Trophoblast cell (in vitro differentiated cells and primary cell): ENCODE results near the gene MACROD2.
A peak's percentile ranks its signal among the peaks of the same experiment; 100 is the strongest.
"Not testable (repeated sequence)": the region's sequence is repeated elsewhere in the genome, so short reads cannot be mapped to it uniquely, and the experiment has no call there.

ENCODE experiments used
- DNase-seq, 2 donors: peaks; one replicate each; pipeline ENCODE4 v3.0.0-alpha.2; 2016
- H2AFZ ChIP-seq: 2 replicates; pipeline ENCODE4 v1.6.1; 2013; ENCODE audit warnings: low read length, moderate library complexity, mild to moderate bottlenecking; ENCODE audit not compliant: insufficient read depth, poor library complexity
- H2AK5ac ChIP-seq: 2 replicates; pipeline ENCODE4 v1.6.1; 2013; ENCODE audit warnings: mild to moderate bottlenecking, low read length
- H2BK120ac ChIP-seq: 2 replicates; pipeline ENCODE4 v1.6.1; 2013; ENCODE audit warnings: low read length, mild to moderate bottlenecking, moderate library complexity; ENCODE audit not compliant: insufficient read depth, poor library complexity
- H2BK12ac ChIP-seq: 2 replicates; pipeline ENCODE4 v1.6.1; 2013; ENCODE audit warnings: mild to moderate bottlenecking, low read length, moderate library complexity
- H2BK5ac ChIP-seq: 2 replicates; pipeline ENCODE4 v1.6.1; 2013; ENCODE audit warnings: low read length, low read depth, moderate library complexity, mild to moderate bottlenecking; ENCODE audit not compliant: poor library complexity
- H3K14ac ChIP-seq: 2 replicates; pipeline ENCODE4 v1.6.1; 2013; ENCODE audit warnings: mild to moderate bottlenecking, low read length
- H3K18ac ChIP-seq: 2 replicates; pipeline ENCODE4 v1.6.1; 2013; ENCODE audit warnings: mild to moderate bottlenecking, low read length
- H3K23ac ChIP-seq: 2 replicates; pipeline ENCODE4 v1.6.1; 2013; ENCODE audit warnings: low read length
- H3K27ac ChIP-seq: 2 replicates; pipeline ENCODE4 v1.5.1; 2013; ENCODE audit warnings: low read depth, mild to moderate bottlenecking, inconsistent platforms, low read length, moderate library complexity
- H3K27me3 ChIP-seq: 2 replicates; pipeline ENCODE4 v1.6.1; 2013; ENCODE audit warnings: inconsistent platforms, mild to moderate bottlenecking, low read length, moderate library complexity; ENCODE audit not compliant: insufficient read depth
- H3K36me3 ChIP-seq, 2 experiments: 1 replicate in 1 of 2; 2 replicates in 1 of 2; pipeline ENCODE4 v1.6.1; 2013; ENCODE audit warnings: low read length in 2 of 2, mild to moderate bottlenecking in 2 of 2, moderate library complexity in 1 of 2; ENCODE audit not compliant: insufficient read depth in 2 of 2, control insufficient read depth in 1 of 2
- H3K4ac ChIP-seq: 2 replicates; pipeline ENCODE4 v1.6.1; 2013; ENCODE audit warnings: low read depth, mild to moderate bottlenecking, low read length, moderate library complexity
- H3K4me1 ChIP-seq, 2 experiments: 1 replicate in 1 of 2; 2 replicates in 1 of 2; pipeline ENCODE4 v1.6.1; 2013; ENCODE audit warnings: low read length in 2 of 2, mild to moderate bottlenecking in 2 of 2, moderate library complexity in 1 of 2; ENCODE audit not compliant: insufficient read depth in 2 of 2, control insufficient read depth in 1 of 2
- H3K4me2 ChIP-seq: 2 replicates; pipeline ENCODE4 v1.6.1; 2013; ENCODE audit warnings: inconsistent platforms, mild to moderate bottlenecking, low read length, moderate library complexity
- H3K4me3 ChIP-seq: 2 replicates; pipeline ENCODE4 v1.5.1; 2013; ENCODE audit warnings: mild to moderate bottlenecking, low read depth, low read length, inconsistent platforms
- H3K79me1 ChIP-seq: one replicate; pipeline ENCODE4 v1.6.1; 2013; ENCODE audit warnings: low read length
- H3K79me2 ChIP-seq: 2 replicates; pipeline ENCODE4 v1.6.1; 2013; ENCODE audit warnings: low read length, mild to moderate bottlenecking; ENCODE audit not compliant: control insufficient read depth, insufficient read depth, poor library complexity
- H3K9ac ChIP-seq: 2 replicates; pipeline ENCODE4 v1.6.1; 2013; ENCODE audit warnings: mild to moderate bottlenecking, low read length
- H3K9me3 ChIP-seq: 2 replicates; pipeline ENCODE4 v1.6.1; 2013; ENCODE audit warnings: low read depth, mild to moderate bottlenecking, control low read depth, inconsistent platforms, low read length; ENCODE audit not compliant: insufficient read depth
- H4K12ac ChIP-seq: 2 replicates; pipeline ENCODE4 v1.6.1; 2013; ENCODE audit warnings: low read depth, mild to moderate bottlenecking, low read length, moderate library complexity
- H4K8ac ChIP-seq: 2 replicates; pipeline ENCODE4 v1.6.1; 2013; ENCODE audit warnings: low read depth, mild to moderate bottlenecking, low read length, moderate library complexity
- H4K91ac ChIP-seq: one replicate; pipeline ENCODE4 v1.6.1; 2013; ENCODE audit warnings: low read depth, mild to moderate bottlenecking, low read length, moderate library complexity
- WGBS: extraction: QIAGEN DNeasy Blood & Tissue Kit; methylation state at CpG from one replicate; pipeline ENCODE4 v1.1.7; 2013; ENCODE audit warnings: missing lambda C conversion rate; ENCODE audit not compliant: insufficient read length, insufficient coverage; ENCODE audit errors: extremely low coverage; 5-methylcytosine and 5-hydroxymethylcytosine counted together

The MACROD2 gene

GRCh38 chr20:15977758-15978157 lies 1982.4 kb downstream of the MACROD2 start:
- Histone ChIP-seq H2BK120ac (no peak overlapping the region), H3K9ac (no peak overlapping the region), H3K27me3 (no peaks in the 10 kb centered on the region), H3K14ac (no peak overlapping the region), H3K4me2 (no peak overlapping the region), H4K8ac (no peak overlapping the region), H3K4ac (no peak overlapping the region), H3K4me1 (peaks cover 0 to 2% of the 10 kb centered on the region in 2 experiments), H4K91ac (no peak overlapping the region), H3K36me3 (no peaks in the 10 kb centered on the region), H2AFZ (no peak overlapping the region), H3K23ac (no peak overlapping the region), H2BK12ac (no peak overlapping the region), H4K12ac (no peak overlapping the region), H3K27ac (no peak overlapping the region), H2BK5ac (no peak overlapping the region), H3K79me1 (no peaks in the 10 kb centered on the region), H3K79me2 (no peaks in the 10 kb centered on the region), H3K4me3 (no peak overlapping the region), H3K18ac (no peak overlapping the region), H3K9me3 (no peaks in the 10 kb centered on the region), H2AK5ac (no peak overlapping the region)
- no CpG with 5 or more reads among the region's 1 CpG for WGBS
- DNase-seq: no peak

DNA sequence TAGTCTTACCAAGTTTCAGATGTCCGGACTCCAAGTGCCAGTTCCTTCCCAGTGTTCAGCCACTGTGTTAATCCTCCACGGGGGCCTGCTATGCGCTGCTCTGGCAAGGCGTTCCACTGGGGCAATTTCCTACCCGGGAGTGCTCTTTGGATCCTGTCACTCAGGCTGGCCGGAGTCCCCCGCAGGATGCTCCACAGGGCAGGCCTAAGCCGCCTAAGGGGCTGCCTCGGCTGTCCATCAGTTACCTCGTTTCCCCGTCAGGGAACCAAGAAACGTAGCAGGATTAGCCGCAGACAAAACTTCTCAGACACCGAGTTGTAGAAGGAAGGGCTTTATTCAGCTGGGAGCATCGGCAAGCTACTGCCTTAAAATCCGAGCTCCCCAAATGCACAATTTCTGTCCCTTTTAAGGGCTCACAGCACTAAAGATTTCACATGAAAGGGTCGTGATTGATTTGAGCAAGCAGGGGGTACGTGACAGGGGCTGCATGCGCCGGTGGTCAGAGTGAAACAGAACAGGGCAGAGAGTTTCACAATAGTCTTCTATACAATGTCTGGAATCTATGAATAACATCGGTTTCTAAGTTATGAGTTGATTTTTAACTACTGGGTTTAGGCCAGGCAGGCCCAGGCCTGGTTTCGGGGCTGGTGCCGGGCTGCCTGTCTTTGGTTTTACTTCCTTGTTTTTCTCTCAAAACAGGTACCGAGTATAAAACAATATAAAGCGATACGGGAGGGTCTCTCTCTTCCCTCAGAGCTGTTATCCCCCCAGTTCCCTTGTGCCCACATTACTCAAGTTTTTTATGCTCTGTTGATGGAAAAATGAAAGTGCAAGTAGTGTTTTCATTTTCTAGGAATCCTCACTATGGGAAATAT lies 1990.4 kb downstream of the MACROD2 start:
- H2BK12ac ChIP-seq, H3K9ac ChIP-seq, H3K4me2 ChIP-seq, DNase-seq, H2AFZ ChIP-seq, H3K4me3 ChIP-seq, H4K8ac ChIP-seq, H3K23ac ChIP-seq, H3K36me3 ChIP-seq, H3K27me3 ChIP-seq, H2BK120ac ChIP-seq, H3K18ac ChIP-seq, H2BK5ac ChIP-seq, H4K91ac ChIP-seq, H3K4ac ChIP-seq, H3K4me1 ChIP-seq, H4K12ac ChIP-seq, H2AK5ac ChIP-seq, H3K27ac ChIP-seq, H3K14ac ChIP-seq, H3K9me3 ChIP-seq, H3K79me1 ChIP-seq, H3K79me2 ChIP-seq: not testable (repeated sequence)
- WGBS: no CpG with 5 or more reads among the region's 26 CpGs

DNA sequence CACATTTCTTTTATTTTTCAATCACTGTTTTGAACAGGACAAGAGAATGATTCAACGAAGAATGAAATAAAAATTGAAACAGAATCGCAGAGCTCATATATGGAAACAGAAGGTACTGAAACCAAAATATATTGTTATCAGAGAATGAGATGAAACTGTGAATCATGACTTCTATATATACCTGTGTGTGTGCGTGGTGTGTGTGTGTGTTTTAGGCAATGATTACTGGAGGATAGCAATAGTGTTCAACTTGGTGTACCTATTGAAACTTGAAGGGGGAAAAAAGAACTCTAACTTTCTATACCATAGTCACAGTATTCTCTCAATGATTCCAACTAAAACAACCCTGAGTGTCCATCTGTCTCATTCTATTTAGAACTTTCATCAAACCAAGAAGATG lies 1991.4 kb downstream of the MACROD2 start:
- Histone ChIP-seq H3K27ac (no peak overlapping the region), H3K4me2 (no peak overlapping the region), H3K18ac (no peak overlapping the region), H3K23ac (no peak overlapping the region), H3K27me3 (no peaks in the 10 kb centered on the region), H4K12ac (no peak overlapping the region), H3K4me1 (no peaks in the 10 kb centered on the region), H2AK5ac (no peak overlapping the region), H3K9me3 (no peaks in the 10 kb centered on the region), H3K14ac (no peak overlapping the region), H3K79me1 (no peaks in the 10 kb centered on the region), H2AFZ (no peak overlapping the region), H3K4ac (no peak overlapping the region), H3K36me3 (no peaks in the 10 kb centered on the region), H2BK120ac (no peak overlapping the region), H4K91ac (no peak overlapping the region), H3K9ac (no peak overlapping the region), H4K8ac (no peak overlapping the region), H2BK12ac (no peak overlapping the region), H3K4me3 (no peak overlapping the region), H2BK5ac (no peak overlapping the region), H3K79me2 (no peaks in the 10 kb centered on the region)
- WGBS: no CpG with 5 or more reads among the region's 3 CpGs
- DNase-seq: no peak

- H2AFZ ChIP-seq: no peak overlapping the region
- no peak overlapping the region for H3K18ac ChIP-seq
- no peaks in the 10 kb centered on the region for H3K27me3 ChIP-seq
- H3K79me2 ChIP-seq: no peaks in the 10 kb centered on the region
- no peak overlapping the region for H3K23ac ChIP-seq
- H3K4me1 ChIP-seq: no peaks in the 10 kb centered on the region
- H2BK12ac ChIP-seq: no peak overlapping the region
- H2BK120ac ChIP-seq: no peak overlapping the region
- peak; percentile 11 to 60 for DNase-seq
- H2BK5ac ChIP-seq: no peak overlapping the region
- H3K36me3 ChIP-seq: no peaks in the 10 kb centered on the region
- no peak overlapping the region for H2AK5ac ChIP-seq
- no peak overlapping the region for H3K14ac ChIP-seq
- H4K12ac ChIP-seq: no peak overlapping the region
- H3K79me1 ChIP-seq: no peaks in the 10 kb centered on the region
- no peaks in the 10 kb centered on the region for H3K9me3 ChIP-seq
- no peak overlapping the region for H3K27ac ChIP-seq
- H3K4me3 ChIP-seq: no peak overlapping the region
- no peak overlapping the region for H3K9ac ChIP-seq
- H4K8ac ChIP-seq: no peak overlapping the region
- H3K4ac ChIP-seq: no peak overlapping the region
- H4K91ac ChIP-seq: no peak overlapping the region
- H3K4me2 ChIP-seq: no peak overlapping the region
These were observed 1996.0 kb downstream of the MACROD2 start for GRCh38 chr20:15991279-15991678.
